ENCODE data around the gene DGKI.

DNA sequence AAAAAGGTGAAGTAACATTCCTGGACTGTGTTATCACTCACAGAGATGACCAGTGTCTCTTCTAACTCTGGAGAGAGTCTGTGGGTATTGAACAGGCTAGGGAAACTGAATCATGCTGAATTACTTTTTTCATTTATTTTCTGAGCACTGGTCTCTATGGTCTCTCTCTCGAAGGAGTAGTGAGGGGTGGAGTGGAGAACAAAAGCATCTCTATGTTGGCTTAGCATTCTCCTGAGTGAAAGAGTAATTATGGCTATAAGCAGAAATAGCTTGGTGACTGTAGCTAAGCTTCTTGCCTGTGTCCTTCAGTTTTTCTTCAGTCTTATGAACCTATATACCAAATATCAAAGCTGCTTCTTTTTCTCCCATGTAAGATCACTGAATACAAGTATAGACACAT lies 438.6 kb downstream of the DGKI start:
- TF ChIP-seq CTCF (IDR thresholded peaks at IDR 0.05): no peak
- no peak for TF ChIP-seq POLR2A (IDR thresholded peaks at IDR 0.05)

Measured in thyroid gland (tissue), 4 donors.